SK-N-SH (cell line): Measurements from ENCODE around the gene MGRN1. TPM values are rescaled to one million over a fixed set of nuclear protein-coding genes. Genes with fewer than 3 reads are reported as not detected.

Experiments used
- CTCF ChIA-PET: fragments of 300-600, 350-600 bp; formaldehyde crosslinking; extraction: SDS; loops from one replicate; lab custom pipeline; 2021; lab: Yijun Ruan, JAX
- POLR2A ChIA-PET: fragments of 350-600 bp; sonication (Branson Sonifier 250); formaldehyde crosslinking; extraction: SDS; loops from one replicate; lab custom pipeline; 2020; ENCODE audit warnings: antibody characterized with exemption, inconsistent platforms; lab: Yijun Ruan, JAX
- DNase-seq: peaks from one replicate; pipeline ENCODE4 v3.0.0; 2012
- H2AFZ ChIP-seq: fragments of 200-600 bp; sonication (generic); 2 replicates; pipeline ENCODE4 v1.8.1; 2016; ENCODE audit warnings: antibody characterized with exemption, mild to moderate bottlenecking, low read depth
- H3F3A ChIP-seq: fragments of 200-600 bp; sonication (generic); replicated peaks from 2 replicates; pipeline ENCODE3; 2016; ENCODE audit warnings: antibody characterized with exemption, mild to moderate bottlenecking; ENCODE audit not compliant: insufficient read depth
- H3K27ac ChIP-seq, 2 experiments: fragments of 200-500 bp in 1 of 2; fragments of 200-600 bp in 1 of 2; sonication (Bioruptor generic) in 1 of 2; sonication (generic), shearing (Covaris generic) in 1 of 2; 2 replicates each; pipeline versions ENCODE4 v1.5.1 to v1.6.1; 2014 to 2016; ENCODE audit warnings: low read depth in 2 of 2, inconsistent platforms in 1 of 2, low read length in 1 of 2, mild to moderate bottlenecking in 1 of 2, mixed read lengths in 1 of 2
- H3K27me3 ChIP-seq: fragments of 200-600 bp; sonication (generic), shearing (Covaris generic); 2 replicates; pipeline ENCODE4 v1.6.1; 2016; ENCODE audit warnings: mixed run types; ENCODE audit not compliant: insufficient read depth
- H3K36me3 ChIP-seq, 2 experiments: fragments of 200-500 bp in 1 of 2; fragments of 200-600 bp in 1 of 2; sonication (Bioruptor generic) in 1 of 2; sonication (generic) in 1 of 2; replicated peaks in 1 of 2; 2 replicates each; pipeline versions ENCODE3 to v1.5.1; 2014 to 2016; ENCODE audit warnings: low read length in 1 of 2, mild to moderate bottlenecking in 1 of 2; ENCODE audit not compliant: insufficient read depth in 2 of 2, control insufficient read depth in 1 of 2
- H3K4me1 ChIP-seq, 2 experiments: fragments of 200-500 bp in 1 of 2; fragments of 200-600 bp in 1 of 2; sonication (Bioruptor generic) in 1 of 2; sonication (generic), shearing (Covaris generic) in 1 of 2; 2 replicates each; pipeline versions ENCODE4 v1.5.1 to v1.6.1; 2014 to 2016; ENCODE audit warnings: low read depth in 1 of 2, low read length in 1 of 2, mixed run types in 1 of 2; ENCODE audit not compliant: insufficient read depth in 2 of 2, control insufficient read depth in 1 of 2
- H3K4me2 ChIP-seq: fragments of 200-600 bp; sonication (generic), shearing (Covaris generic); 2 replicates; pipeline ENCODE4 v1.6.1; 2017; ENCODE audit warnings: mixed run types
- H3K4me3 ChIP-seq, 2 experiments: fragments of 200-500 bp in 1 of 2; fragments of 200-600 bp in 1 of 2; sonication (Bioruptor generic) in 1 of 2; sonication (generic), shearing (Covaris generic) in 1 of 2; 2 replicates each; pipeline versions ENCODE4 v1.5.1 to v1.8.1; 2014 to 2016; ENCODE audit warnings: low read depth in 2 of 2, inconsistent platforms in 1 of 2, low read length in 1 of 2, mild to moderate bottlenecking in 1 of 2, mixed read lengths in 1 of 2, moderate library complexity in 1 of 2
- H3K79me2 ChIP-seq: fragments of 200-600 bp; sonication (generic); 2 replicates; pipeline ENCODE4 v1.8.1; 2017; ENCODE audit warnings: mild to moderate bottlenecking; ENCODE audit not compliant: insufficient read depth
- H3K9ac ChIP-seq: fragments of 200-600 bp; sonication (generic); 2 replicates; pipeline ENCODE4 v1.6.1; 2017; ENCODE audit warnings: mixed run types
- H3K9me2 ChIP-seq: fragments of 200-600 bp; sonication (generic); 2 replicates; pipeline ENCODE4 v1.6.1; 2017; ENCODE audit warnings: mixed run types
- H3K9me3 ChIP-seq: fragments of 200-600 bp; sonication (generic); 2 replicates; pipeline ENCODE4 v1.6.1; 2017; ENCODE audit warnings: mixed run types, mild to moderate bottlenecking, moderate library complexity
- H4K20me1 ChIP-seq: fragments of 200-600 bp; sonication (generic); 2 replicates; pipeline ENCODE4 v1.6.1; 2017; ENCODE audit warnings: mild to moderate bottlenecking, mixed run types; ENCODE audit not compliant: insufficient read depth
- EP300 ChIP-seq, 2 experiments: IDR thresholded peaks; 2 replicates each; pipeline versions ENCODE4 v1.4.0 to v1.6.1; 2012; ENCODE audit warnings: borderline replicate concordance in 1 of 2, low read depth in 1 of 2, low read length in 1 of 2
- FOXM1 ChIP-seq: IDR thresholded peaks from 2 replicates; pipeline ENCODE4 v1.4.0; 2012; ENCODE audit warnings: low read depth, mild to moderate bottlenecking
- GATA2 ChIP-seq: sonication (generic); formaldehyde crosslinking; IDR thresholded peaks from 2 replicates; pipeline ENCODE4 v1.5.0; 2020; ENCODE audit warnings: mild to moderate bottlenecking, missing genetic modification reagents
- MXI1 ChIP-seq: IDR thresholded peaks from 2 replicates; pipeline ENCODE4 v1.6.1; 2012; ENCODE audit warnings: mild to moderate bottlenecking, low read depth, low read length, improper control_type of control experiment
- SIN3A ChIP-seq: IDR thresholded peaks from 2 replicates; pipeline ENCODE4 v1.6.1; 2012; ENCODE audit warnings: low read depth, mild to moderate bottlenecking, low read length, moderate library complexity, borderline replicate concordance
- SMC3 ChIP-seq: IDR thresholded peaks from 2 replicates; pipeline ENCODE4 v1.6.1; 2012; ENCODE audit warnings: low read depth, low read length, improper control_type of control experiment
- WGBS: methylation state at CpG from one replicate; pipeline ENCODE4 v1.1.6; 2017; ENCODE audit warnings: low lambda C conversion rate; 5-methylcytosine and 5-hydroxymethylcytosine counted together
- polyA plus RNA-seq, 3 experiments: library from polyadenylated mRNA; depleted of rRNA; stranded (reverse); fragments of >200 nt; gene quantifications; 2 replicates each; pipeline ENCODE4 v1.2.3, GENCODE V29; 2012
- TF ChIP-seq, protein P1 (sequence below): IDR thresholded peaks from 2 replicates; pipeline ENCODE4 v1.4.0; 2012; ENCODE audit warnings: low read depth, borderline replicate concordance
- TF ChIP-seq, protein P2 (sequence below): IDR thresholded peaks from 2 replicates; pipeline ENCODE4; 2012
- TF ChIP-seq, protein P3 (sequence below): fragments of 150-350 bp; IDR thresholded peaks from 2 replicates; pipeline ENCODE4 v1.6.1; 2017; ENCODE audit warnings: antibody characterized with exemption, low read length, low read depth, borderline replicate concordance
- TF ChIP-seq, protein P4 (sequence below): IDR thresholded peaks from 2 replicates; pipeline ENCODE4 v1.4.0; 2012; ENCODE audit warnings: low read depth

MGRN1 gene
- polyA plus RNA-seq, 1 of the 3 experiments (the other 2 are of a cell fraction), result 13.3 TPM

DNA sequence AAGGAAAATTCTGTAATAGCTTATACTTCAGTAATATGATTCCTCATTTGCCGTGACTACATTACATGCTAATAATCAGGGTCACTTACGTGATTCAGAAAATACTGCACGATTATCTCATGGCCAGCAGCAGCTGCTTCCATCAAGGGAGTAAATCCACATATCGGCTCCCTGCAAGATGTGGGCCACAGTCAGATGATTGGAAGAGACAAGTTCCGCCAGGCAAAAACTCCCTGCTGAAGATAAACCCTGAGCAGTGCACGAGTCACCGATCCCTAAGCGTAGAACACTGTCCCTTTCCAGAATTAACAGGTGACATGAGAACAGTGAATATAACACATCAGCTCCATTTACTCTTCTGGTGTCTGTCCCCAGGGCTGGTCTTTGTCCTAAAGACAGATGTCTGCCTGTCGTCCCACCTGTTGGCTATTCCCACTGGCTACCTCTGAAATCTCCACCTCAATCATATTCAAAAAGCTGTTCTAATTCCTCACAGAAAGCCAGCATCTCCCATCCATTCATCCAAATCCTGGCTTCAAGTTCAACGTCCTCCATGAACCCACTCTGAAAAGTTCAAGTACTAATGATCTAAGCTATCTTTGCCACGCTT lies 100.1 kb downstream of the MGRN1 start:
- CTCF ChIA-PET, result interaction anchor here (1.2 kb wide), 1 partner anchor 231 kb away, joined by 4 read pairs; no protein-coding TSS in a partner anchor
- Histone ChIP-seq H3K9me3 (no peaks in the 10 kb centered on the region), H3K4me2 (no peak overlapping the region), H3K79me2 (peaks cover 24% of the 10 kb centered on the region), H4K20me1 (no peaks in the 10 kb centered on the region), H2AFZ (no peak overlapping the region), H3K27ac (no peak overlapping the region), H3K9me2 (no peaks in the 10 kb centered on the region), H3K27me3 (no peaks in the 10 kb centered on the region)
- POLR2A ChIA-PET, result no interaction called here
- TF ChIP-seq, protein P1, sequence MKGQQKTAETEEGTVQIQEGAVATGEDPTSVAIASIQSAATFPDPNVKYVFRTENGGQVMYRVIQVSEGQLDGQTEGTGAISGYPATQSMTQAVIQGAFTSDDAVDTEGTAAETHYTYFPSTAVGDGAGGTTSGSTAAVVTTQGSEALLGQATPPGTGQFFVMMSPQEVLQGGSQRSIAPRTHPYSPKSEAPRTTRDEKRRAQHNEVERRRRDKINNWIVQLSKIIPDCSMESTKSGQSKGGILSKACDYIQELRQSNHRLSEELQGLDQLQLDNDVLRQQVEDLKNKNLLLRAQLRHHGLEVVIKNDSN, result no peak
- no peak for TF ChIP-seq SIN3A
- TF ChIP-seq EP300 (IDR thresholded peaks at IDR 0.05; ENCODE audit: borderline replicate concordance in 1 of 2, low read depth in 1 of 2, low read length in 1 of 2), result no peak
- no peak for TF ChIP-seq MXI1
- TF ChIP-seq SMC3, result no peak
- no peak for TF ChIP-seq FOXM1
- no peak for TF ChIP-seq GATA2
- TF ChIP-seq, all 33 proteins: peak for 0
- DNase-seq, result no peak
- Histone ChIP-seq H3K4me1 (no peaks in the 10 kb centered on the region), H3K36me3 (peaks cover 14 to 50% of the 10 kb centered on the region in 2 experiments), H3F3A (no peaks in the 10 kb centered on the region), H3K9ac (no peak overlapping the region), H3K4me3 (no peak overlapping the region)
- WGBS, result 92% methylated on average over 11 of the region's 11 CpGs

DNA sequence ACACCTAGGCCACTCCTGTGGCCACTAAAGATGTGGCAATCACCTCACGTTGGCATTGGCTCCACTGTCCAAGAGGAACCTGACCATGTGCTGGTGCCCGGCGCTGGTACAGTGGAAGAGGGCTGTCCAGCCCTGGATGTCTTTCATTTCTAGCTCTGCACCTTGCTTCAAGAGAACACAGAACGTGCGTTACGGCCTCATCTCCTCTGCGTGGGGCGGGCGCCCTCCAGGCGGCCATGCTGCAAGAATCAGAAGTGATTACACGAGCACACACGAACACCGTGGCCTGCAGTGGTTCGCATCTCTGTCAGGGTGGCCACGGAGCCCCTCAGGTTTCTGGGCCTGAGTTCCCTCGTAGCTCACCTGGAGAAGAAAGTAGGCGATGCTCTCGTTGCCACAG lies 102.0 kb downstream of the MGRN1 start:
- H3K79me2 ChIP-seq, result peaks cover 42% of the 10 kb centered on the region
- ChIA-PET POLR2A (no interaction called here), CTCF (no interaction called here)
- H3K4me3 ChIP-seq, result no peak overlapping the region
- H3K4me2 ChIP-seq, result no peak overlapping the region
- H3F3A ChIP-seq, result no peaks in the 10 kb centered on the region
- H3K9ac ChIP-seq, result no peak overlapping the region
- H2AFZ ChIP-seq, result no peak overlapping the region
- H3K9me3 ChIP-seq, result no peaks in the 10 kb centered on the region
- no peaks in the 10 kb centered on the region for H3K27me3 ChIP-seq
- no peaks in the 10 kb centered on the region for H4K20me1 ChIP-seq
- WGBS, result 95% methylated on average over 15 of the region's 18 CpGs
- no peak for DNase-seq
- no peak overlapping the region for H3K27ac ChIP-seq
- no peaks in the 10 kb centered on the region for H3K4me1 ChIP-seq
- TF ChIP-seq, protein P2, sequence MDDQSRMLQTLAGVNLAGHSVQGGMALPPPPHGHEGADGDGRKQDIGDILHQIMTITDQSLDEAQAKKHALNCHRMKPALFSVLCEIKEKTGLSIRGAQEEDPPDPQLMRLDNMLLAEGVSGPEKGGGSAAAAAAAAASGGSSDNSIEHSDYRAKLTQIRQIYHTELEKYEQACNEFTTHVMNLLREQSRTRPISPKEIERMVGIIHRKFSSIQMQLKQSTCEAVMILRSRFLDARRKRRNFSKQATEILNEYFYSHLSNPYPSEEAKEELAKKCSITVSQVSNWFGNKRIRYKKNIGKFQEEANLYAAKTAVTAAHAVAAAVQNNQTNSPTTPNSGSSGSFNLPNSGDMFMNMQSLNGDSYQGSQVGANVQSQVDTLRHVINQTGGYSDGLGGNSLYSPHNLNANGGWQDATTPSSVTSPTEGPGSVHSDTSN, result no peak
- TF ChIP-seq, protein P3, sequence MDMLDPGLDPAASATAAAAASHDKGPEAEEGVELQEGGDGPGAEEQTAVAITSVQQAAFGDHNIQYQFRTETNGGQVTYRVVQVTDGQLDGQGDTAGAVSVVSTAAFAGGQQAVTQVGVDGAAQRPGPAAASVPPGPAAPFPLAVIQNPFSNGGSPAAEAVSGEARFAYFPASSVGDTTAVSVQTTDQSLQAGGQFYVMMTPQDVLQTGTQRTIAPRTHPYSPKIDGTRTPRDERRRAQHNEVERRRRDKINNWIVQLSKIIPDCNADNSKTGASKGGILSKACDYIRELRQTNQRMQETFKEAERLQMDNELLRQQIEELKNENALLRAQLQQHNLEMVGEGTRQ, result no peak
- no peak for TF ChIP-seq GATA2
- TF ChIP-seq, protein P1, result no peak
- TF ChIP-seq, protein P4, sequence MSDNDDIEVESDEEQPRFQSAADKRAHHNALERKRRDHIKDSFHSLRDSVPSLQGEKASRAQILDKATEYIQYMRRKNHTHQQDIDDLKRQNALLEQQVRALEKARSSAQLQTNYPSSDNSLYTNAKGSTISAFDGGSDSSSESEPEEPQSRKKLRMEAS, result no peak
- H3K36me3 ChIP-seq, result peaks cover 23 to 63% of the 10 kb centered on the region in 2 experiments
- no peaks in the 10 kb centered on the region for H3K9me2 ChIP-seq
